Activated T-helper 2 cell treated with anti-CD3 and anti-CD28 coated beads, Interferon-gamma antibody, Interleukin-2, Interleukin-4, amounts not matched to agents 10 μg/mL and 5 μg/mL and 100 μg/mL, durations not matched to agents 14 hours and 24 hours and 36 hours (primary cell): ENCODE data around the gene MAFF. TPM values are rescaled to one million over a fixed set of nuclear protein-coding genes. Genes with fewer than 3 reads are reported as not detected.

Experiments
- DNase-seq: peaks from one replicate; pipeline ENCODE4 v3.0.0; 2021; ENCODE audit warnings: low spot score
- H3K27ac Mint-ChIP-seq: one replicate; pipeline ENCODE4 v1.8.0; 2021; ENCODE audit warnings: mixed read lengths
- H3K27me3 Mint-ChIP-seq: one replicate; pipeline ENCODE4 v1.8.0; 2021; ENCODE audit warnings: low read depth, mixed read lengths
- H3K36me3 Mint-ChIP-seq: one replicate; pipeline ENCODE4 v1.8.0; 2021; ENCODE audit warnings: low read depth, mixed read lengths
- H3K4me1 Mint-ChIP-seq: one replicate; pipeline ENCODE4 v1.8.0; 2021; ENCODE audit warnings: low read depth, mixed read lengths
- H3K4me3 Mint-ChIP-seq: one replicate; pipeline ENCODE4 v1.8.0; 2021; ENCODE audit warnings: low read depth, mild to moderate bottlenecking, moderate library complexity, mixed read lengths
- H3K9me3 Mint-ChIP-seq: one replicate; pipeline ENCODE4 v1.8.0; 2021; ENCODE audit warnings: mixed read lengths
- intact Hi-C: fragments of 100-400 bp; cut with micrococcal nuclease; formaldehyde crosslinking; loops from one replicate; pipeline ENCODE4 v1.15.1; 2023
- total RNA-seq: library from RNA; stranded (reverse); gene quantifications from 2 replicates; pipeline ENCODE4 v1.2.3, GENCODE V29; 2022

The MAFF gene
- total RNA-seq, 1 donor from 2014 or later: 15.3 TPM

DNA sequence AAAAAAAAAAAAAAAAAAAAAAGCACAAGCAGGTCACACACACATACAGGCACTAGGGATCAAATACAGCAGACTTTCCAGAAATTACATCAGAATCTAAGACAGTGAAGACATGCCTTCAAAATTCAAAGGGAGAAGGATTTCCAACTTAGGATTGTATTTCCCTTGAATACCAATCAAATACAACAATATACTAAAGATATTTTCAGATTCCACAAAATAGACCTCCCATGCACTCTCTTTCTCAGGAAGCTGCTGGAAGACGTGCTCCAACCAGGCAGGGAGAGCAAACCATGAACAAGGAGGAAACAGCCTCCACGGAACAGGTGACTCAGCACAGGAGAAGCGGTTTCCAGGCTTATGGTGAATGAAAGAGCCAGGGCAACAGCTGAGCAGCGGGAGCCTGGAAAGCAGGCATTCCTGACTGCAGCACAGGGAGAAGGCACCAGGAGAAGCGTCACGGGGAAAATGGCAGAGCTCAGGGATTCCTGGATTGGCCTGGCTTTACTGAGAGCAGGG lies 39.0 kb downstream of the MAFF start:
- Mint-ChIP-seq H3K4me1 (peaks cover 4% of the 10 kb centered on the region), H3K27ac (no peak overlapping the region), H3K9me3 (no peaks in the 10 kb centered on the region), H3K4me3 (no peak overlapping the region), H3K36me3 (peaks cover 14% of the 10 kb centered on the region), H3K27me3 (no peaks in the 10 kb centered on the region)
- intact Hi-C loops: no loop called here
- DNase-seq: no peak

DNA sequence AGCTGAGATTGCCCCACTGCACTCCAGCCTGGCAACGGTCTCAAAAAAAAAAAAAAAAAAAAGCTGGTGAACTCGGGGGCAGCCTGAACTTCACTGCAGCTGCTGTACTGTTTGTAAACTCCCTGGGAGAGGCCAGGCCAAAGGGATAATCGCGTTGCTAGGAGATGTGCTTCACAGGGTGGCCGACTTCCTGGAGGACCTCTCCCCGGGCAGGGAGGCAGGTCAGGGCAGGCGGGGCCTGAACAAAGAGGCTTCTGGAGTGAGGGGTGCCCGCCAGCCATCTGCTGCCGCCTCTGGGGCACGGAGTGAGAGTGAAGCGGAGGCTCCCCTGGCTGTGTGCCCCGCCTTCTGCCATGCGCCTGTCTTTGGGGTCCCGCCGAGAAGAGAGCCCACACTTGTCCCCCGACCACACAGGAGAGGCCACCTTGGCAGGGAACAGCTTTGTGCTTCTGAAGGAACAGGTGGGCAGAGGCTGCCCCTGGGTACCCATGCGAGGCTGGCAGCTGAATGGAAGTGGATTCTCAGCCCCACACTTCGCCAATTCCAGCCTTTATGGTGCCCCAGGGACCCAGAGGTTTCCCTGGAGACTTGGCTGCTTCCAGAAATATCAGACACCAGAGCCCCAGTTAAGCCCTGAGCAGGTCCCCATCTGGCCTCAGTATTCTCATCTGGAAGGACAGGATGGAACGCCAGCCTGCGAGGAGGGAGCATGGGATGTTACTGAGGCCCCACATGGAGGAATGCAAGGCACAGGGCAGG lies 41.4 kb downstream of the MAFF start:
- intact Hi-C loops: no loop called here
- H3K4me3 Mint-ChIP-seq: no peak overlapping the region
- H3K36me3 Mint-ChIP-seq: peaks cover 11% of the 10 kb centered on the region
- H3K4me1 Mint-ChIP-seq: peaks cover 4% of the 10 kb centered on the region
- H3K27ac Mint-ChIP-seq: no peak overlapping the region
- DNase-seq: no peak
- no peaks in the 10 kb centered on the region for H3K9me3 Mint-ChIP-seq
- H3K27me3 Mint-ChIP-seq: no peaks in the 10 kb centered on the region

DNA sequence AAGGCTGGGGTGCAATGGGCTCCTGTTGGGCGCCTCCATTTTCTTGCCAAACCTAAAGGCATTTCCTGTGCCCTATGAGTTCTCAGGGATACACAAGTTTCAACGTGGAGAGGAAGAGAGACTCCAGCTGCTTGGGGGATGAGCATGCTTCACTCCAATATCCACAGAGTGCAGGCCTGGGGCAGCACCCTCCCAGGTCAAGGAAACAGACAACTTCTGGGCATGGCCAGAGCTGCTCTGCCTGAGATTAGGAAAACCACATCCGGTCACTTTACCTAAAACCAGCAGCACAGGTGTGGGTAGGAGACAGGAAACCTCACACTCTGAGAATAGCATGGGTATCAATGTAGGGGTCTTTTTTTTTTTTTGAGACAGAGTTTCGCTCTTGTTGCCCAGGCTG lies 42.3 kb downstream of the MAFF start:
- peaks cover 11% of the 10 kb centered on the region for H3K36me3 Mint-ChIP-seq
- H3K27ac Mint-ChIP-seq: no peak overlapping the region
- DNase-seq: no peak
- H3K4me3 Mint-ChIP-seq: no peak overlapping the region
- peaks cover 4% of the 10 kb centered on the region for H3K4me1 Mint-ChIP-seq
- no peaks in the 10 kb centered on the region for H3K27me3 Mint-ChIP-seq
- intact Hi-C loops: no loop called here
- H3K9me3 Mint-ChIP-seq: no peaks in the 10 kb centered on the region

DNA sequence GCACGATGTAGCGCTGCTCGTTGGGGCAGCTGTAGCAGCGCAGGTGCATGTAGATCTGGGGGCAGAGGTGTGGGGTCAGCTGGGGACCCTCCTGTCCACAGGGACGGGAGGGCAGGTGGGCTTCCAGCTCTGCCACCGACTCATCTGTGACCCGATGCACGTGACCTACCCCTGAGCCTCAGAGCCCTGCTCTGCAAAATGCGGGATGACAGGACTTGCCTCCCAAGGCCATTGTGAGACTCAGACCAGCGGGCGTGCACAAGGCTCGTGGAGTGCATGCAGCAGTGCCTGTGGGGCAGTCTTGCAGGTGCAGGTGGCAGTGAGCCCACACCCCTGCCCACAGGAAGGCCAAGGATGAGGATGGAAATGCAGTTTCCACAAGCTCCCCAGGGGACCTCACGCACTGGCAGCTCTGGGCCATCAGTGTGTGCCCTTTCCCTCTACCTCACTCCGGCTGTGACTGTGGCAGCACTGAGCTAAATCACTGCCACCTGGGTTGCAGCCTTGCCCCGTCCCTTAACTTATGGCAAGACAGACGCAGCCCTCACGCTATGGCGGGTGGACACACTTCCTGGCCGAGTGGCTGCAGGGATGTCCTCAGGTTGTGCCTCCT lies 44.4 kb downstream of the MAFF start:
- Mint-ChIP-seq H3K27me3 (no peaks in the 10 kb centered on the region), H3K9me3 (no peaks in the 10 kb centered on the region), H3K36me3 (peaks cover 7% of the 10 kb centered on the region), H3K4me3 (no peak overlapping the region), H3K4me1 (no peaks in the 10 kb centered on the region), H3K27ac (no peak overlapping the region)
- intact Hi-C loops: no loop called here
- DNase-seq: no peak

DNA sequence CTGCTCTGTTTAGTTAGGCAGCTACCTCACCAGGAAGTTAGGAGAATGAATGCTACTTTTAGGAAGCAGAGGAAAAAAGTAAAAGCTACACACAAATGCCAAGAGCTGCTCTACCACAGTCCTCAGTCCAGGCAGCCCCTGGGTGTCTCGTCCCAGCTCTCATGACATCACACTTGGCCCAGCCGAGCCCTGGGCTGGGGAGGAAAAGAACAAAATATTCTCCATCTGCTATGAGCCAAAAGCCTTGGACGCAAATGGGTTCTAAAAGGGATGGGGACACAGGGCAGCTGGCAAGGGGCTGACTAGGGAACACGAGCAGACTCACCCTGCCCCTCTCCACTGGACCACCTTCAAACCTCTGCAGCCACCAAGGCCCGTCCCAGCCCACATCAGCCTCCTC lies 44.9 kb downstream of the MAFF start:
- Mint-ChIP-seq H3K27ac (no peak overlapping the region), H3K27me3 (no peaks in the 10 kb centered on the region), H3K4me3 (no peak overlapping the region), H3K36me3 (peaks cover 7% of the 10 kb centered on the region), H3K4me1 (no peaks in the 10 kb centered on the region), H3K9me3 (no peaks in the 10 kb centered on the region)
- DNase-seq: no peak
- intact Hi-C loops: no loop called here

DNA sequence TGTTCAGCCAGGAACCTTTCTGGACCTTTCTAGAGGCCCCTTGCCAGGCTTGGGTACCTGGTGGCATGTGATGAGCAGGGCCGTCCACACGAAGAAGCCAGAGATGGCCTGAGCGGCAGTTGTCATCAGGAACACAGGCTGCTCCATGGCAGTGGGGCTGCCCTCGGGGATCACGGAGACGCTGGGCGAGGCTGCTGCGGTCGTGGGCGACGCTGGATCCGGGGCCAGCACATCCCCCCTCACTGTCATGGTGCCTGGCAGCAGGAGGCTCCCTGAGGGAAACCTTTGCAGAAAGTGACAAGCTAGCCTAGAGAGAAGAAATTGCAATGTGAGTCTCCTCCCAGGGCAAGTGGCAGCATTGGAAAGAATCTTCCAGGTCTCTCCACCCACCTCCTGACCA lies 45.9 kb downstream of the MAFF start:
- Mint-ChIP-seq H3K4me1 (no peaks in the 10 kb centered on the region), H3K9me3 (no peaks in the 10 kb centered on the region), H3K27ac (no peak overlapping the region), H3K36me3 (peaks cover 7% of the 10 kb centered on the region), H3K27me3 (no peaks in the 10 kb centered on the region), H3K4me3 (no peak overlapping the region)
- intact Hi-C loops: no loop called here
- no peak for DNase-seq

GRCh38 chr22:38248280-38248679 lies 46.5 kb downstream of the MAFF start:
- no peak overlapping the region for H3K27ac Mint-ChIP-seq
- H3K9me3 Mint-ChIP-seq: no peaks in the 10 kb centered on the region
- no peak overlapping the region for H3K4me3 Mint-ChIP-seq
- no peak for DNase-seq
- no peaks in the 10 kb centered on the region for H3K4me1 Mint-ChIP-seq
- peaks cover 7% of the 10 kb centered on the region for H3K36me3 Mint-ChIP-seq
- intact Hi-C loops: no loop called here
- H3K27me3 Mint-ChIP-seq: no peaks in the 10 kb centered on the region

DNA sequence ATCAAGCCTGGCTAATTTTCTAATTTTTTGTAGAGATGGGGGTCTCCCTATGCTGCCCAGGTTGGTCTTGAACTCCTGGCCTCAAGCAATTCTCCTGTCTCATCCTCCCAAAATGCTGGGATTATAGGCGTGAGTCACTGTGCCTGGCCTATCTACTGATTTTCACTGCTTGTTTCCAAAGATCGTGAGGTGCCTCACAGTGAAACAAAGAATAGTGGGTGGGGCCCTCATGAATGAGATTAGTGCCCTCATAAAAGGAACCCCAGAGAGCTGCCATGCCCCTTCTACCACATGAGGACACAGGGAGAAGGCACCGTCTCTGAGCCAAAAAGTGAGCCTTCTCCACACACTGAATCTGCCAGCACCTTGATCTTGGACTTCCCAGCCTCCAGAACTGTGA lies 47.5 kb downstream of the MAFF start:
- no peaks in the 10 kb centered on the region for H3K9me3 Mint-ChIP-seq
- no peaks in the 10 kb centered on the region for H3K27me3 Mint-ChIP-seq
- intact Hi-C loops: no loop called here
- H3K36me3 Mint-ChIP-seq: no peaks in the 10 kb centered on the region
- no peaks in the 10 kb centered on the region for H3K4me1 Mint-ChIP-seq
- H3K27ac Mint-ChIP-seq: no peak overlapping the region
- H3K4me3 Mint-ChIP-seq: no peak overlapping the region
- no peak for DNase-seq

- H3K27ac Mint-ChIP-seq: no peak overlapping the region
- DNase-seq: no peak
- no peaks in the 10 kb centered on the region for H3K27me3 Mint-ChIP-seq
- H3K36me3 Mint-ChIP-seq: no peaks in the 10 kb centered on the region
- H3K4me3 Mint-ChIP-seq: no peak overlapping the region
- intact Hi-C loops: no loop called here
- no peaks in the 10 kb centered on the region for H3K4me1 Mint-ChIP-seq
- H3K9me3 Mint-ChIP-seq: no peaks in the 10 kb centered on the region
These were observed 48.2 kb downstream of the MAFF start for GRCh38 chr22:38249803-38250642.

DNA sequence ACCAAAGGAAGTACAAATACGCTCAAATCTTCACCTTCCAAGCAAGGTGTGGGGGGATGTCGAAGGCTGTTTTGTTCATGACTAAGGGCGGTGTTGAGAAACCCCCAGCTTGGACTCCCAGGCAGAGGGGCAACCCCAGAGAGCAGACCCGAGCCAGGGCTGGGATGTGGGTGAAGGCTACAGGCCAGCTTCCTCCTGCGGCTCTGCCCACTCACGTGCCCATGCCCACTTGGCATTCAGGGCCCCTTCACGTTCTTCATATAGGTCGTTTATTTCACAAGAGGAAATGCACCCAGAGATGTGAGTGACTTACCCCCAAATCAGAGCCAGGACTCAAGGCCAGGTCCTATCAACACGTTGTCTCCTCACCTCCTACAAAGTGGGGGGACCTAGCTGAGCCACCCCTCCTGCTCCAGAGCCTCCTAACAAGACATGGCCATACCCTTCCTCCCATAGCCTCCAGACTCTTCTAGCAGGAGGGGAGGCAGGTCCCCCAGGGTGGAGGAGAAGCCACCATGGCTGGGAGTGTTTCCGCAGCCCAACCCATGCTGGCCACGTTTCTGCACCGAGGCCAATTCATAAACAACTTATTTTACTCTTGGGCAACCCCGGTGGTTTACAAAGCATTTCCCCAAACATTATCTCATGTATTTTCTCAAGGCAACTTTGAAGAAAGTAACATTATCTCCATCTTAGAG lies 49.0 kb downstream of the MAFF start:
- Mint-ChIP-seq H3K4me3 (no peak overlapping the region), H3K36me3 (no peaks in the 10 kb centered on the region)
- intact Hi-C loops: no loop called here

GRCh38 chr22:38251341-38251692 lies 49.5 kb downstream of the MAFF start:
- Mint-ChIP-seq H3K4me1 (peaks cover 2% of the 10 kb centered on the region), H3K36me3 (no peaks in the 10 kb centered on the region), H3K9me3 (no peaks in the 10 kb centered on the region), H3K4me3 (no peak overlapping the region), H3K27me3 (no peaks in the 10 kb centered on the region), H3K27ac (no peak overlapping the region)
- no peak for DNase-seq
- intact Hi-C loops: no loop called here

More for the DNA sequence above, 49.0 kb downstream of the MAFF start:
- Mint-ChIP-seq H3K27me3 (no peaks in the 10 kb centered on the region), H3K27ac (no peak overlapping the region), H3K9me3 (no peaks in the 10 kb centered on the region), H3K4me1 (peaks cover 2% of the 10 kb centered on the region)
- DNase-seq: no peak

- Mint-ChIP-seq H3K4me1 (peaks cover 2% of the 10 kb centered on the region), H3K27ac (no peak overlapping the region), H3K27me3 (no peaks in the 10 kb centered on the region)
These were observed 53.9 kb downstream of the MAFF start for GRCh38 chr22:38255697-38256096.

More at GRCh38 chr22:38255697-38256096, 53.9 kb downstream of the MAFF start:
- Mint-ChIP-seq H3K4me3 (no peak overlapping the region), H3K9me3 (no peaks in the 10 kb centered on the region), H3K36me3 (no peaks in the 10 kb centered on the region)
- no peak for DNase-seq
- intact Hi-C loops: no loop called here
